Fibroblast of lung (primary cell): ENCODE data around the gene NKAIN4. TPM values are rescaled to one million over a fixed set of nuclear protein-coding genes. Genes with fewer than 3 reads are reported as not detected.

ENCODE experiments used
- DNase-seq, 2 donors: peaks; one replicate each; pipeline versions ENCODE4 v3.0.0 to v3.0.0-alpha.2; 2010; ENCODE audit warnings: low read depth in 2 of 2
- H2AFZ ChIP-seq: 2 replicates; pipeline ENCODE4 v1.5.1; 2012; ENCODE audit warnings: low read length, control low read depth, inconsistent platforms
- H3K27ac ChIP-seq: 2 replicates; pipeline ENCODE4 v1.5.1; 2011; ENCODE audit warnings: low read length, control low read depth; ENCODE audit not compliant: insufficient read depth
- H3K27me3 ChIP-seq: 2 replicates; pipeline ENCODE4 v1.5.1; 2011; ENCODE audit warnings: mild to moderate bottlenecking, low read length; ENCODE audit not compliant: control insufficient read depth, insufficient read depth
- H3K36me3 ChIP-seq: 2 replicates; pipeline ENCODE4 v1.5.1; 2011; ENCODE audit warnings: low read length; ENCODE audit not compliant: control insufficient read depth, insufficient read depth
- H3K4me1 ChIP-seq: 2 replicates; pipeline ENCODE4 v1.5.1; 2011; ENCODE audit warnings: low read length; ENCODE audit not compliant: control insufficient read depth, insufficient read depth; ENCODE audit errors: extremely low read depth
- H3K4me2 ChIP-seq: 2 replicates; pipeline ENCODE4 v1.5.1; 2011; ENCODE audit warnings: low read length, control low read depth; ENCODE audit not compliant: insufficient read depth; ENCODE audit errors: extremely low read depth
- H3K4me3 ChIP-seq, 4 experiments: fragments of 200-600 bp in 1 of 4; sonication (generic) in 1 of 4; replicated peaks in 1 of 4; 2 replicates each; pipeline ENCODE4 v1.5.1; 2011 to 2016; ENCODE audit warnings: low read length in 4 of 4, low read depth in 3 of 4, mild to moderate bottlenecking in 3 of 4, control low read depth in 2 of 4, inconsistent platforms in 1 of 4, mixed read lengths in 1 of 4; ENCODE audit not compliant: insufficient read depth in 1 of 4; ENCODE audit errors: control extremely low read depth in 1 of 4
- H3K79me2 ChIP-seq: 2 replicates; pipeline ENCODE4 v1.5.1; 2012; ENCODE audit warnings: mild to moderate bottlenecking, low read length, inconsistent platforms; ENCODE audit not compliant: control insufficient read depth, insufficient read depth
- H3K9ac ChIP-seq: 2 replicates; pipeline ENCODE4 v1.5.1; 2011; ENCODE audit warnings: mild to moderate bottlenecking, low read length, control low read depth; ENCODE audit not compliant: insufficient read depth
- H3K9me3 ChIP-seq: 2 replicates; pipeline ENCODE4 v1.5.1; 2012; ENCODE audit warnings: low read depth, low read length; ENCODE audit not compliant: control insufficient read depth, insufficient read depth
- H4K20me1 ChIP-seq: 2 replicates; pipeline ENCODE4 v1.5.1; 2011; ENCODE audit warnings: low read length; ENCODE audit not compliant: control insufficient read depth, insufficient read depth; ENCODE audit errors: extremely low read depth
- EZH2 ChIP-seq: IDR thresholded peaks from 2 replicates; pipeline ENCODE4 v1.5.1; 2012; ENCODE audit warnings: low read length, control low read depth, mild to moderate bottlenecking; ENCODE audit errors: missing control alignments
- polyA plus RNA-seq, 2 donors: library from polyadenylated mRNA; depleted of rRNA in 1 of 2; stranded (reverse) in 1 of 2; unstranded in 1 of 2; fragments of >200 nt; gene quantifications; 2 replicates each; pipeline ENCODE4 v1.2.1, GENCODE V29; 2011 to 2012; ENCODE audit warnings: missing spikeins in 1 of 2
- total RNA-seq: library from RNA; depleted of rRNA; stranded (reverse); fragments of >200 nt; gene quantifications from 2 replicates; pipeline ENCODE4 v1.2.1, GENCODE V29; 2014
- TF ChIP-seq, protein P1 (sequence below), 2 donors: IDR thresholded peaks in 1 of 2; conservative IDR thresholded peaks in 1 of 2; 1 replicate in 1 of 2; 2 replicates in 1 of 2; pipeline ENCODE4 v1.5.1; 2011 to 2012; ENCODE audit warnings: low read length in 2 of 2, control low read depth in 1 of 2, inconsistent platforms in 1 of 2, low read depth in 1 of 2, mild to moderate bottlenecking in 1 of 2

Gene NKAIN4
- total and polyA plus RNA-seq, 2 donors (not counting 1 experiment from before 2014, with no cell fraction given): not detected

GRCh38 chr20:63272105-63273058, 18.1 kb upstream of the NKAIN4 start, which contains the start of gene ARFGAP1:
TSS of gene ARFGAP1 (plus strand) at chr20:63272813. CDS start at chr20:63275581, 2,768 bp downstream.
- peak; percentile 84 to 91 for DNase-seq
- Histone ChIP-seq H3K27me3 (no peaks in the 10 kb centered on the region), H3K79me2 (peaks cover 48% of the 10 kb centered on the region), H4K20me1 (no peaks in the 10 kb centered on the region), H3K36me3 (peaks cover 21% of the 10 kb centered on the region), H3K4me2 (peak within 1 kb of the TSS; percentile 91), H3K27ac (peak within 1 kb of the TSS; percentile 82), H2AFZ (no peak within 1 kb of the TSS), H3K4me3 (peak within 1 kb of the TSS; percentile 86 to 97 (median 92)), H3K9ac (peak within 1 kb of the TSS; percentile 91), H3K9me3 (no peaks in the 10 kb centered on the region), H3K4me1 (peaks cover 6% of the 10 kb centered on the region)
- TF ChIP-seq, protein P1, sequence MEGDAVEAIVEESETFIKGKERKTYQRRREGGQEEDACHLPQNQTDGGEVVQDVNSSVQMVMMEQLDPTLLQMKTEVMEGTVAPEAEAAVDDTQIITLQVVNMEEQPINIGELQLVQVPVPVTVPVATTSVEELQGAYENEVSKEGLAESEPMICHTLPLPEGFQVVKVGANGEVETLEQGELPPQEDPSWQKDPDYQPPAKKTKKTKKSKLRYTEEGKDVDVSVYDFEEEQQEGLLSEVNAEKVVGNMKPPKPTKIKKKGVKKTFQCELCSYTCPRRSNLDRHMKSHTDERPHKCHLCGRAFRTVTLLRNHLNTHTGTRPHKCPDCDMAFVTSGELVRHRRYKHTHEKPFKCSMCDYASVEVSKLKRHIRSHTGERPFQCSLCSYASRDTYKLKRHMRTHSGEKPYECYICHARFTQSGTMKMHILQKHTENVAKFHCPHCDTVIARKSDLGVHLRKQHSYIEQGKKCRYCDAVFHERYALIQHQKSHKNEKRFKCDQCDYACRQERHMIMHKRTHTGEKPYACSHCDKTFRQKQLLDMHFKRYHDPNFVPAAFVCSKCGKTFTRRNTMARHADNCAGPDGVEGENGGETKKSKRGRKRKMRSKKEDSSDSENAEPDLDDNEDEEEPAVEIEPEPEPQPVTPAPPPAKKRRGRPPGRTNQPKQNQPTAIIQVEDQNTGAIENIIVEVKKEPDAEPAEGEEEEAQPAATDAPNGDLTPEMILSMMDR (conservative IDR thresholded peaks at IDR 0.05 in 1 of 2, IDR thresholded peaks at IDR 0.05 in 1 of 2; ENCODE audit: low read depth in 1 of 2, low read length in 2 of 2): no peak
- no peak for TF ChIP-seq EZH2

- H3K9ac ChIP-seq: no peak overlapping the region
- H3K4me2 ChIP-seq: no peak overlapping the region
- no peaks in the 10 kb centered on the region for H3K9me3 ChIP-seq
These were observed 16.5 kb upstream of the NKAIN4 start for GRCh38 chr20:63270606-63271325.

More at GRCh38 chr20:63270606-63271325, 16.5 kb upstream of the NKAIN4 start:
- Histone ChIP-seq H3K27me3 (peaks cover 3% of the 10 kb centered on the region), H2AFZ (no peak overlapping the region), H3K79me2 (peaks cover 31% of the 10 kb centered on the region), H3K4me1 (peaks cover 6% of the 10 kb centered on the region), H3K36me3 (peaks cover 6% of the 10 kb centered on the region), H4K20me1 (no peaks in the 10 kb centered on the region), H3K4me3 (no peak overlapping the region), H3K27ac (no peak overlapping the region)
- DNase-seq: no peak
- TF ChIP-seq EZH2: no peak
- TF ChIP-seq, protein P1 (conservative IDR thresholded peaks at IDR 0.05 in 1 of 2, IDR thresholded peaks at IDR 0.05 in 1 of 2; ENCODE audit: low read depth in 1 of 2, low read length in 2 of 2): no peak
